NCI-H146 treated with DMSO at 0.1 percent for 48 hours (cell line): ENCODE measurements around the gene UCK1.
A peak's percentile ranks its signal among the peaks of the same experiment; 100 is the strongest.
"Not testable (repeated sequence)": the region's sequence is repeated elsewhere in the genome, so short reads cannot be mapped to it uniquely, and the experiment has no call there.

Source experiments
- DNase-seq: peaks from one replicate; lab custom pipeline; 2025; ENCODE audit not compliant: unreplicated experiment; lab: John Stamatoyannopoulos, UW

Gene UCK1

GRCh38 chr9:131523451-131524435 is 7.3 kb downstream of the UCK1 start:
- no peak for DNase-seq

- no peak for DNase-seq
These were observed 8.0 kb downstream of the UCK1 start for GRCh38 chr9:131523086-131523388.

GRCh38 chr9:131522257-131523085 is 8.6 kb downstream of the UCK1 start:
- DNase-seq, result no peak

- no peak for DNase-seq
These were observed 9.2 kb downstream of the UCK1 start for GRCh38 chr9:131521822-131522221.

GRCh38 chr9:131521203-131521602 is 9.9 kb downstream of the UCK1 start:
- DNase-seq, result no peak

- no peak for DNase-seq
These were observed 10.6 kb downstream of the UCK1 start for GRCh38 chr9:131520503-131520902.

GRCh38 chr9:131518553-131518952 is 12.5 kb downstream of the UCK1 start:
- DNase-seq, result no peak

GRCh38 chr9:131517761-131518190 is 13.3 kb downstream of the UCK1 start:
- no peak for DNase-seq

- DNase-seq, result no peak
These were observed 14.1 kb downstream of the UCK1 start for GRCh38 chr9:131516930-131517329.

- DNase-seq, result no peak
These were observed 15.0 kb downstream of the UCK1 start for GRCh38 chr9:131516100-131516499.

- not testable (repeated sequence) for DNase-seq
These were observed 15.5 kb downstream of the UCK1 start for GRCh38 chr9:131515559-131516031.

- no peak for DNase-seq
These were observed 17.9 kb downstream of the UCK1 start for GRCh38 chr9:131513177-131513576.

- DNase-seq, result no peak
These were observed 19.2 kb downstream of the UCK1 start for GRCh38 chr9:131511880-131512279.

- DNase-seq, result no peak
These were observed 19.6 kb downstream of the UCK1 start for GRCh38 chr9:131511416-131511815.

- DNase-seq, result no peak
These were observed 26.1 kb downstream of the UCK1 start for GRCh38 chr9:131505012-131505411.

- no peak for DNase-seq
These were observed 27.2 kb downstream of the UCK1 start for GRCh38 chr9:131503626-131504465.

- DNase-seq, result peak; percentile 64
These were observed 28.1 kb downstream of the UCK1 start, which contains the start of gene POMT1 for GRCh38 chr9:131502781-131503625. Gene POMT1, plus strand, starts transcription at chr9:131502918. Its CDS starts 1,301 bp downstream, at chr9:131504219.

GRCh38 chr9:131500939-131501541 is 30.0 kb downstream of the UCK1 start:
- DNase-seq, result no peak

- no peak for DNase-seq
These were observed 30.7 kb downstream of the UCK1 start for GRCh38 chr9:131500377-131500776.
